ENCODE measurements around the gene SMOC1. TPM values are rescaled to one million over a fixed set of nuclear protein-coding genes. Genes with fewer than 3 reads are reported as not detected.

The SMOC1 gene
- total RNA-seq, 1 experiment from 2014 or later, result 0.68 TPM

DNA sequence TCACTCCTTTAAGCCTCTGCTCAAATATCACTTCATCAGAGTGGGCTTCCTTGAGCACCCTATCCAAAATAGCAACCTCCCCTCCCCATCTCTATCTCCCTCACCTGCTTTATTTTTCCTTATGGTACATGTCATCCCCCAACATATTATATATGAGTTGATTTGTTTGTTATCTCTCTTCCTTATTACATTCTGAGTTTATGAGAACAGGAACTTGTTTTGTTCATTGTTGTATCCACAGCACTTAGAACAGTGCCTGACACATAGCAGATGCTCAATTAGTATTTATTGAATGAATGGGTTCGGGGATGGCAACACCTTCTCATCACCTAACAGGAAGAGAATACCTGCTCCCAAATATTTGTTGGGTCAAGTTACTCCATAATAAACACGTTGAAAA is 24.6 kb upstream of the SMOC1 start:
- Histone ChIP-seq H3K4me1 (ENCODE audit: insufficient read depth, low read length) (no peaks in the 10 kb centered on the region), H3T11ph (ENCODE audit: low read length) (no peak overlapping the region), H2AK5ac (ENCODE audit: insufficient read length, low read length) (no peak overlapping the region), H4K8ac (replicated peaks; ENCODE audit: insufficient read length, low read depth, low read length) (no peak overlapping the region), H3K23ac (ENCODE audit: insufficient read length, low read depth, low read length) (no peak overlapping the region), H3K27me3 (ENCODE audit: insufficient read depth, low read length) (no peaks in the 10 kb centered on the region), H4K20me1 (ENCODE audit: control insufficient read depth, insufficient read depth, insufficient read length) (no peaks in the 10 kb centered on the region), H2BK5ac (ENCODE audit: insufficient read length, low read length) (no peak overlapping the region), H4K91ac (ENCODE audit: insufficient read length, low read depth, low read length) (no peak overlapping the region), H2BK12ac (ENCODE audit: insufficient read length, low read depth, low read length) (no peak overlapping the region), H3K23me2 (ENCODE audit: insufficient read length, low read depth, low read length, poor library complexity, severe bottlenecking) (no peaks in the 10 kb centered on the region), H3K14ac (ENCODE audit: insufficient read depth, low read length) (no peak overlapping the region), H2BK15ac (ENCODE audit: low read depth, low read length) (no peak overlapping the region), H3K27ac (ENCODE audit: insufficient read length, low read depth, low read length) (no peak overlapping the region), H3K9ac (ENCODE audit: extremely low read depth, insufficient read length, low read length) (no peak overlapping the region), H3K18ac (ENCODE audit: insufficient read length, low read depth, low read length) (no peak overlapping the region), H3K9me3 (ENCODE audit: control insufficient read depth, low read depth, low read length) (no peaks in the 10 kb centered on the region), H3K4ac (ENCODE audit: low read depth, low read length) (no peak overlapping the region), H3K56ac (ENCODE audit: insufficient read length, low read depth, low read length) (no peak overlapping the region), H2BK20ac (ENCODE audit: low read depth, low read length, poor library complexity, severe bottlenecking) (no peak overlapping the region), H2AFZ (ENCODE audit: low read length) (no peak overlapping the region), H3K79me2 (ENCODE audit: insufficient read depth, low read length) (no peaks in the 10 kb centered on the region), H2BK120ac (ENCODE audit: low read depth, low read length, poor library complexity, severe bottlenecking) (no peak overlapping the region), H3K79me1 (ENCODE audit: insufficient read depth, low read depth, low read length, poor library complexity, severe bottlenecking) (no peaks in the 10 kb centered on the region), H4K5ac (ENCODE audit: insufficient read length, low read depth, low read length) (no peak overlapping the region), H3K4me2 (ENCODE audit: insufficient read depth, insufficient read length, low read length) (no peak overlapping the region)
- H3K27ac Mint-ChIP-seq, result no peak overlapping the region
- peaks cover 6 to 14% of the 10 kb centered on the region in 2 experiments for H3K4me1 Mint-ChIP-seq
- no peak for DNase-seq
- H3K27me3 Mint-ChIP-seq (ENCODE audit: low read depth), result peaks cover 14% of the 10 kb centered on the region
- TF ChIP-seq, protein P1, sequence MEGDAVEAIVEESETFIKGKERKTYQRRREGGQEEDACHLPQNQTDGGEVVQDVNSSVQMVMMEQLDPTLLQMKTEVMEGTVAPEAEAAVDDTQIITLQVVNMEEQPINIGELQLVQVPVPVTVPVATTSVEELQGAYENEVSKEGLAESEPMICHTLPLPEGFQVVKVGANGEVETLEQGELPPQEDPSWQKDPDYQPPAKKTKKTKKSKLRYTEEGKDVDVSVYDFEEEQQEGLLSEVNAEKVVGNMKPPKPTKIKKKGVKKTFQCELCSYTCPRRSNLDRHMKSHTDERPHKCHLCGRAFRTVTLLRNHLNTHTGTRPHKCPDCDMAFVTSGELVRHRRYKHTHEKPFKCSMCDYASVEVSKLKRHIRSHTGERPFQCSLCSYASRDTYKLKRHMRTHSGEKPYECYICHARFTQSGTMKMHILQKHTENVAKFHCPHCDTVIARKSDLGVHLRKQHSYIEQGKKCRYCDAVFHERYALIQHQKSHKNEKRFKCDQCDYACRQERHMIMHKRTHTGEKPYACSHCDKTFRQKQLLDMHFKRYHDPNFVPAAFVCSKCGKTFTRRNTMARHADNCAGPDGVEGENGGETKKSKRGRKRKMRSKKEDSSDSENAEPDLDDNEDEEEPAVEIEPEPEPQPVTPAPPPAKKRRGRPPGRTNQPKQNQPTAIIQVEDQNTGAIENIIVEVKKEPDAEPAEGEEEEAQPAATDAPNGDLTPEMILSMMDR (conservative IDR thresholded peaks at IDR 0.05), result no peak
- no peaks in the 10 kb centered on the region for H3K9me3 Mint-ChIP-seq
- no peak overlapping the region for H3K4me3 Mint-ChIP-seq
- H3K36me3 Mint-ChIP-seq (ENCODE audit: insufficient read depth in 1 of 3, low read depth in 3 of 3), result peaks cover 0 to 1% (median 0%) of the 10 kb centered on the region in 3 experiments; a peak in 1 of 7 replicates
- WGBS (ENCODE audit: extremely low coverage, insufficient read length, low lambda C conversion rate), result no CpG with 5 or more reads among the region's 2 CpGs

All from H9 (cell line).